ENCODE measurements around the gene L1TD1. TPM values are rescaled to one million over a fixed set of nuclear protein-coding genes. Genes with fewer than 3 reads are reported as not detected.
"Not testable (repeated sequence)": the region's sequence is repeated elsewhere in the genome, so short reads cannot be mapped to it uniquely, and the experiment has no call there.

The L1TD1 gene
- polyA plus RNA-seq (2011; rRNA removed) (not detected in 2 replicates), polyA minus RNA-seq (2011; rRNA and poly(A)+ RNA removed) (not detected in 2 replicates)

GRCh38 chr1:62194651-62195544, at the start of gene L1TD1:
Gene L1TD1 (plus strand): TSS chr1:62194849. CDS start chr1:62206629, 11,780 bp downstream.
- Histone ChIP-seq H3K9me3 (ENCODE audit: control insufficient read depth, insufficient read depth, low read length) (peaks cover 4% of the 10 kb centered on the region; the same call in 1 of the 2 replicates), H3K4me3 (ENCODE audit: low read depth, low read length) (no peak within 1 kb of the TSS), H3K27ac (ENCODE audit: low read depth, low read length) (no peak within 1 kb of the TSS), H3K27me3 (ENCODE audit: control insufficient read depth, insufficient read depth, low read length) (peaks cover 3% of the 10 kb centered on the region)
- TF ChIP-seq CTCF (IDR thresholded peaks at IDR 0.05; ENCODE audit: low read depth, low read length), result no peak
- DNase-seq (ENCODE audit: low read depth, low spot score), result no peak
- POLR2A ChIA-PET, result no interaction called here
- CTCF ChIA-PET, result interaction anchor here (1.5 kb wide), 1 partner anchor 19 kb away, joined by 3 read pairs; no protein-coding TSS in a partner anchor

GRCh38 chr1:62159940-62160348, 34.7 kb upstream of the L1TD1 start:
- POLR2A ChIA-PET, result no interaction called here
- CTCF ChIA-PET, result interaction anchor here (0.6 to 1.5 kb wide), 2 partner anchors 16 to 1675 kb away, joined by 4 to 8 read pairs; no protein-coding TSS in a partner anchor
- H3K27me3 ChIP-seq (ENCODE audit: control insufficient read depth, insufficient read depth, low read length), result no peaks in the 10 kb centered on the region
- TF ChIP-seq CTCF (IDR thresholded peaks at IDR 0.05; ENCODE audit: low read depth, low read length), result no peak
- no peaks in the 10 kb centered on the region for H3K9me3 ChIP-seq (ENCODE audit: control insufficient read depth, insufficient read depth, low read length)
- no peak for DNase-seq (ENCODE audit: low read depth, low spot score)
- no peak overlapping the region for H3K4me3 ChIP-seq (ENCODE audit: low read depth, low read length)
- H3K27ac ChIP-seq (ENCODE audit: low read depth, low read length), result no peak overlapping the region

GRCh38 chr1:62161711-62162110, 32.9 kb upstream of the L1TD1 start:
- no peaks in the 10 kb centered on the region for H3K9me3 ChIP-seq (ENCODE audit: control insufficient read depth, insufficient read depth, low read length)
- DNase-seq (ENCODE audit: low read depth, low spot score), result no peak
- no peak for TF ChIP-seq CTCF (IDR thresholded peaks at IDR 0.05; ENCODE audit: low read depth, low read length)
- no peaks in the 10 kb centered on the region for H3K27me3 ChIP-seq (ENCODE audit: control insufficient read depth, insufficient read depth, low read length)
- POLR2A ChIA-PET, result no interaction called here
- H3K27ac ChIP-seq (ENCODE audit: low read depth, low read length), result no peak overlapping the region
- no peak overlapping the region for H3K4me3 ChIP-seq (ENCODE audit: low read depth, low read length)
- CTCF ChIA-PET, result no interaction called here

- DNase-seq (ENCODE audit: low read depth, low spot score); CTCF ChIA-PET; H3K4me3 ChIP-seq (ENCODE audit: low read depth, low read length); POLR2A ChIA-PET; H3K27me3 ChIP-seq (ENCODE audit: control insufficient read depth, insufficient read depth, low read length); H3K9me3 ChIP-seq (ENCODE audit: control insufficient read depth, insufficient read depth, low read length); H3K27ac ChIP-seq (ENCODE audit: low read depth, low read length): not testable (repeated sequence)
These were observed 24.3 kb upstream of the L1TD1 start for GRCh38 chr1:62170380-62170779.

- CTCF ChIA-PET, result interaction anchor here (0.5 to 4.8 kb wide), 33 partner anchors 9 to 1363 kb away, joined by 3 to 181 read pairs (median 4); no protein-coding TSS in a partner anchor
- POLR2A ChIA-PET, result no interaction called here
- DNase-seq (ENCODE audit: low read depth, low spot score), result peak; percentile 10
These were observed 19.0 kb upstream of the L1TD1 start for GRCh38 chr1:62175568-62176179.

More at GRCh38 chr1:62175568-62176179, 19.0 kb upstream of the L1TD1 start:
- Histone ChIP-seq H3K4me3 (ENCODE audit: low read depth, low read length) (no peak overlapping the region), H3K27me3 (ENCODE audit: control insufficient read depth, insufficient read depth, low read length) (no peaks in the 10 kb centered on the region), H3K27ac (ENCODE audit: low read depth, low read length) (no peak overlapping the region), H3K9me3 (ENCODE audit: control insufficient read depth, insufficient read depth, low read length) (no peaks in the 10 kb centered on the region)
- TF ChIP-seq CTCF (IDR thresholded peaks at IDR 0.05; ENCODE audit: low read depth, low read length), result peak; percentile 74

All from AG04450 (cell line).